MG63 (cell line): ENCODE data around the gene ZNF841. TPM values are rescaled to one million over a fixed set of nuclear protein-coding genes. Genes with fewer than 3 reads are reported as not detected.
"Not testable (repeated sequence)": the region's sequence is repeated elsewhere in the genome, so short reads cannot be mapped to it uniquely, and the experiment has no call there.

Source experiments
- DNase-seq: peaks from one replicate; pipeline ENCODE4 v3.0.0-alpha.2; 2020
- H3K27me3 ChIP-seq: fragments of 250-450 bp; sonication (Bioruptor Pico); 2 replicates; pipeline ENCODE4 v1.5.1; 2020; ENCODE audit warnings: mild to moderate bottlenecking, moderate library complexity
- H3K36me3 ChIP-seq: fragments of 250-450 bp; sonication (Bioruptor Pico); 2 replicates; pipeline ENCODE4 v1.5.1; 2020; ENCODE audit warnings: mild to moderate bottlenecking, moderate library complexity
- H3K4me3 ChIP-seq: fragments of 250-450 bp; sonication (Bioruptor Pico); 2 replicates; pipeline ENCODE4 v1.5.1; 2020; ENCODE audit warnings: mild to moderate bottlenecking, moderate library complexity
- H3K9me3 ChIP-seq: fragments of 250-450 bp; sonication (Bioruptor Pico); 2 replicates; pipeline ENCODE4 v1.5.1; 2020; ENCODE audit warnings: mild to moderate bottlenecking, moderate library complexity
- total RNA-seq: library from RNA; depleted of rRNA; stranded (reverse); fragments of >200 nt; shearing (Covaris generic); gene quantifications from 2 replicates; pipeline ENCODE4 v1.2.3, GENCODE V29; 2014; ENCODE audit warnings: low replicate concordance; rRNA removed

Gene ZNF841
- total RNA-seq, 1 experiment from 2014 or later: 3.6 TPM

GRCh38 chr19:52024478-52024877 lies 71.1 kb downstream of the ZNF841 start:
- peaks cover 56% of the 10 kb centered on the region for H3K36me3 ChIP-seq
- not testable (repeated sequence) for H3K4me3 ChIP-seq, H3K27me3 ChIP-seq, DNase-seq
- peaks cover 21% of the 10 kb centered on the region for H3K9me3 ChIP-seq

DNA sequence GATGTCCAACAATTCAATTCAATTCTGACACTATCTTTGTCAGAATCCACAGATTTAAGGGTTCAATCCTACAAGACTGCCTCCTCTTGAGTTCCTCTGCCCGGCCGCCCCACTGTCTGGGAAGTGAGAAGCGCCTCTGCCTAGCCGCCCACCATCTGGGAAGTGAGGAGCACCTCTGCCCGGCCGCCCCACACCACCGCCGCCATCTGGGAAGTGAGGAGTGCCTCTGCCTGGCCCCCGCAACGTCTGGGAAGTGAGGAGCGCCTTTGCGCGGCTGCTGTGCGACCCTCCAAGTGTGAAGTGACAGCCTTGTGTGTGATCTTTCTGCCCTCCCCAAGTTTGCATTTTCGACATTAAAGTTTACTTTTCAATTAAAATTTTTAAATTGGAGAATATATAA lies 73.4 kb downstream of the ZNF841 start:
- no peak for DNase-seq
- H3K36me3 ChIP-seq: peaks cover 75% of the 10 kb centered on the region
- no peaks in the 10 kb centered on the region for H3K27me3 ChIP-seq
- H3K4me3 ChIP-seq: no peak overlapping the region
- peaks cover 28% of the 10 kb centered on the region for H3K9me3 ChIP-seq

DNA sequence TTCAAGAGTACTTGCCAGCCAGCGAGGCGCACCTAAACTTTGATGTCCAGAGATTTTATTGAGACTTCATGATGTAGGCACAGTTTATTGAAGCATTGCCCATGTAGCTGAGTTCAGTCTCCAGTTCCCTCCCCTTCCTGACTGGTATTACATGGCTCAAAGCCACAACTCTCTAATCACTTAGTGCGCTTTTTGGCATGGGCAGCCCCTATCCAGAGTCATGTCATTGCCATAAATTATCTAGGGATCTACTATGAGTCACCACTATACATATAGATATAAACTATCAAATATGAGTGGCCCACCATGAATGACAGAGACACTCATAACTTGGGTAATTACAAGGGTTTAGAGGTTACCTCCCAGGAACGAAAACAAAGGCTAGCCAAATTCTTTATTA lies 75.1 kb downstream of the ZNF841 start:
- DNase-seq: no peak
- Histone ChIP-seq H3K4me3 (no peak overlapping the region), H3K27me3 (no peaks in the 10 kb centered on the region), H3K9me3 (peaks cover 29% of the 10 kb centered on the region), H3K36me3 (peaks cover 81% of the 10 kb centered on the region)

Other genes starting within 250 kb of the ZNF841 start
- gene ZNF577, start 207.8 kb downstream of the ZNF841 start, total RNA-seq: 1.3 and 2.0 TPM in 2 replicates
- gene ZNF649, start 190.7 kb downstream of the ZNF841 start, total RNA-seq: 6.6 and 7.4 TPM in 2 replicates
- gene ZNF613, start 168.3 kb downstream of the ZNF841 start, total RNA-seq: 0.84 and 3.0 TPM in 2 replicates
- gene ZNF350, start 108.9 kb downstream of the ZNF841 start, total RNA-seq: 3.0 and 4.8 TPM in 2 replicates
- 5.6 and 8.4 TPM in 2 replicates for gene ZNF615, start 87.6 kb downstream of the ZNF841 start, total RNA-seq
- 3.1 and 9.7 TPM in 2 replicates for gene ZNF614, start 67.4 kb downstream of the ZNF841 start, total RNA-seq
- 1.2 and 3.4 TPM in 2 replicates for gene ZNF432, start 46.9 kb downstream of the ZNF841 start, total RNA-seq
- gene ZNF616, start 44.2 kb upstream of the ZNF841 start, total RNA-seq: 1.6 and 1.9 TPM in 2 replicates
- 4.0 and 5.0 TPM in 2 replicates for gene ZNF836, start 75.9 kb upstream of the ZNF841 start, total RNA-seq
- gene PPP2R1A, start 94.3 kb upstream of the ZNF841 start, total RNA-seq: 74.0 and 171 TPM in 2 replicates
- gene ZNF766, start 173.8 kb upstream of the ZNF841 start, total RNA-seq: 12.3 and 32.7 TPM in 2 replicates
- gene ZNF480, start 201.4 kb upstream of the ZNF841 start, total RNA-seq: 2.7 and 3.8 TPM in 2 replicates
- gene ZNF610, start 240.5 kb upstream of the ZNF841 start, total RNA-seq: 0.15 and 2.4 TPM in 2 replicates